IMR-90 (cell line): ENCODE data around the gene RANBP3. TPM values are rescaled to one million over a fixed set of nuclear protein-coding genes. Genes with fewer than 3 reads are reported as not detected.

Experiments
- CTCF ChIP-seq: conservative IDR thresholded peaks from 2 replicates; pipeline ENCODE4 v1.5.1; 2012; ENCODE audit warnings: mild to moderate bottlenecking, low read depth, low read length, improper control_type of control experiment
- MAZ ChIP-seq: IDR thresholded peaks from 2 replicates; pipeline ENCODE4 v1.6.1; 2012; ENCODE audit warnings: low read depth, mild to moderate bottlenecking, low read length, improper control_type of control experiment, moderate library complexity, borderline replicate concordance
- polyA plus RNA-seq, 3 experiments: library from polyadenylated mRNA; depleted of rRNA; stranded (reverse); fragments of >200 nt; gene quantifications; 2 replicates each; pipeline ENCODE4 v1.2.3, GENCODE V29; 2012; ENCODE audit warnings: low replicate concordance in 1 of 3
- total RNA-seq: library from RNA; depleted of rRNA; stranded (reverse); fragments of >200 nt; gene quantifications from 2 replicates; pipeline ENCODE4 v1.2.3, GENCODE V29; 2012

Gene RANBP3
- total and polyA plus RNA-seq, 2 of the 4 experiments (the other 2 are of a cell fraction): 42.5 to 111 TPM

GRCh38 chr19:5940260-5941208, 37.4 kb downstream of the RANBP3 start (continued):
- no peak for TF ChIP-seq CTCF
- no peak for TF ChIP-seq MAZ
